HG02678 (cell line): ENCODE measurements around the gene DNAJC22.
"Not testable (repeated sequence)": the region's sequence is repeated elsewhere in the genome, so short reads cannot be mapped to it uniquely, and the experiment has no call there.

Experiments used
- ATAC-seq: cut with Tn5 transposase; IDR thresholded peaks from one replicate; pipeline ENCODE4 v1.9.1; 2021; ENCODE audit warnings: mild to moderate bottlenecking, moderate library complexity; ENCODE audit not compliant: unreplicated experiment

DNAJC22 gene

GRCh38 chr12:49330631-49331379, 15.9 kb upstream of the DNAJC22 start:
- no peak for ATAC-seq

GRCh38 chr12:49331380-49332222, 15.1 kb upstream of the DNAJC22 start:
- no peak for ATAC-seq

- no peak for ATAC-seq
These were observed 14.2 kb upstream of the DNAJC22 start for GRCh38 chr12:49332441-49332861.

GRCh38 chr12:49332891-49333371, 13.8 kb upstream of the DNAJC22 start:
- ATAC-seq = no peak

GRCh38 chr12:49333778-49334177, 12.9 kb upstream of the DNAJC22 start:
- not testable (repeated sequence) for ATAC-seq

GRCh38 chr12:49334226-49334625, 12.5 kb upstream of the DNAJC22 start:
- ATAC-seq = no peak

- no peak for ATAC-seq
These were observed 12.0 kb upstream of the DNAJC22 start for GRCh38 chr12:49334681-49335080.

- no peak for ATAC-seq
These were observed 11.4 kb upstream of the DNAJC22 start for GRCh38 chr12:49335118-49335954.

- no peak for ATAC-seq
These were observed 10.6 kb upstream of the DNAJC22 start for GRCh38 chr12:49335955-49336644.

- peak; percentile 65 for ATAC-seq
These were observed 9.8 kb upstream of the DNAJC22 start, which contains the start of gene C1QL4 for GRCh38 chr12:49336645-49337584. Gene C1QL4 (minus strand): TSS chr12:49337188. CDS start chr12:49336477, 711 bp downstream.

GRCh38 chr12:49338830-49339463, 7.7 kb upstream of the DNAJC22 start:
- no peak for ATAC-seq

GRCh38 chr12:49339464-49339861, 7.2 kb upstream of the DNAJC22 start:
- ATAC-seq = no peak

- ATAC-seq = no peak
These were observed 6.4 kb upstream of the DNAJC22 start for GRCh38 chr12:49340095-49340870.

GRCh38 chr12:49340971-49341776, 5.5 kb upstream of the DNAJC22 start:
- ATAC-seq = no peak

GRCh38 chr12:49341777-49342065, 5.0 kb upstream of the DNAJC22 start:
- no peak for ATAC-seq

- ATAC-seq = peak; percentile 74
These were observed 4.4 kb upstream of the DNAJC22 start for GRCh38 chr12:49342066-49342913.
